ENCODE results near the gene CDK2AP2. TPM values are rescaled to one million over a fixed set of nuclear protein-coding genes. Genes with fewer than 3 reads are reported as not detected.

Gene CDK2AP2
- total RNA-seq, 4 donors from 2014 or later: 16.3 to 40.4 (median 27.8) TPM

GRCh38 chr11:67522338-67522737, 14.4 kb upstream of the CDK2AP2 start:
- TF ChIP-seq CTCF (IDR thresholded peaks at IDR 0.05) (no peak), POLR2A (IDR thresholded peaks at IDR 0.05) (no peak)
- DNase-seq (ENCODE audit: low spot score in 2 of 2): no peak
- intact Hi-C loops (cut with DNase I; ENCODE audit: low total_unique reads): no loop called here
- WGBS, 2 donors: 86 to 87% methylated on average over 11 to 15 of the region's 15 CpGs
- no peak overlapping the region for H3K4me3 ChIP-seq (ENCODE audit: low read depth, poor library complexity, severe bottlenecking)

- no peak overlapping the region for H3K4me3 ChIP-seq (ENCODE audit: low read depth, poor library complexity, severe bottlenecking)
- TF ChIP-seq CTCF (IDR thresholded peaks at IDR 0.05) (no peak), POLR2A (IDR thresholded peaks at IDR 0.05) (no peak)
- intact Hi-C loops (cut with DNase I; ENCODE audit: low total_unique reads): no loop called here
- WGBS, 2 donors: 78 to 82% methylated on average over 10 of the region's 10 CpGs
- DNase-seq (ENCODE audit: low spot score in 2 of 2): no peak
Measured at GRCh38 chr11:67521924-67522323, 14.0 kb upstream of the CDK2AP2 start.

GRCh38 chr11:67520856-67521824, 13.2 kb upstream of the CDK2AP2 start:
- TF ChIP-seq POLR2A (IDR thresholded peaks at IDR 0.05) (no peak), CTCF (IDR thresholded peaks at IDR 0.05) (no peak)
- intact Hi-C loops (cut with DNase I; ENCODE audit: low total_unique reads): no loop called here
- 85 to 88% methylated on average over 16 of the region's 16 CpGs for WGBS, 2 donors
- no peak overlapping the region for H3K4me3 ChIP-seq (ENCODE audit: low read depth, poor library complexity, severe bottlenecking)
- no peak for DNase-seq (ENCODE audit: low spot score in 2 of 2)

- 89 to 92% methylated on average over 32 of the region's 32 CpGs for WGBS, 2 donors
- no peak overlapping the region for H3K4me3 ChIP-seq (ENCODE audit: low read depth, poor library complexity, severe bottlenecking)
- DNase-seq (ENCODE audit: low spot score in 2 of 2): no peak
- TF ChIP-seq CTCF (IDR thresholded peaks at IDR 0.05): no peak
- TF ChIP-seq POLR2A (IDR thresholded peaks at IDR 0.05): no peak
- intact Hi-C loops (cut with DNase I; ENCODE audit: low total_unique reads): no loop called here
Measured at GRCh38 chr11:67519726-67520125, 11.8 kb upstream of the CDK2AP2 start.

GRCh38 chr11:67517784-67518552, 10.0 kb upstream of the CDK2AP2 start:
- intact Hi-C loops (cut with DNase I; ENCODE audit: low total_unique reads): no loop called here
- 73 to 75% methylated on average over 10 of the region's 10 CpGs for WGBS, 2 donors
- no peak overlapping the region for H3K4me3 ChIP-seq (ENCODE audit: low read depth, poor library complexity, severe bottlenecking)
- TF ChIP-seq CTCF (IDR thresholded peaks at IDR 0.05) (no peak), POLR2A (IDR thresholded peaks at IDR 0.05) (no peak)
- no peak for DNase-seq (ENCODE audit: low spot score in 2 of 2)
